ENCODE data around the gene SPN.
"Not testable (repeated sequence)": the region's sequence is repeated elsewhere in the genome, so short reads cannot be mapped to it uniquely, and the experiment has no call there.

SPN gene

GRCh38 chr16:29649588-29650494, 13.2 kb upstream of the SPN start:
- TF ChIP-seq ZNF384 (IDR thresholded peaks at IDR 0.05): no peak
- TF ChIP-seq, protein P1, sequence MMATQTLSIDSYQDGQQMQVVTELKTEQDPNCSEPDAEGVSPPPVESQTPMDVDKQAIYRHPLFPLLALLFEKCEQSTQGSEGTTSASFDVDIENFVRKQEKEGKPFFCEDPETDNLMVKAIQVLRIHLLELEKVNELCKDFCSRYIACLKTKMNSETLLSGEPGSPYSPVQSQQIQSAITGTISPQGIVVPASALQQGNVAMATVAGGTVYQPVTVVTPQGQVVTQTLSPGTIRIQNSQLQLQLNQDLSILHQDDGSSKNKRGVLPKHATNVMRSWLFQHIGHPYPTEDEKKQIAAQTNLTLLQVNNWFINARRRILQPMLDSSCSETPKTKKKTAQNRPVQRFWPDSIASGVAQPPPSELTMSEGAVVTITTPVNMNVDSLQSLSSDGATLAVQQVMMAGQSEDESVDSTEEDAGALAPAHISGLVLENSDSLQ (IDR thresholded peaks at IDR 0.05): no peak
- no peak for TF ChIP-seq ELF4 (IDR thresholded peaks at IDR 0.05)
- TF ChIP-seq CTBP1 (IDR thresholded peaks at IDR 0.05; ENCODE audit: borderline replicate concordance): no peak
- no peak for TF ChIP-seq SP1 (IDR thresholded peaks at IDR 0.05)
- no peak for TF ChIP-seq FOXK2 (IDR thresholded peaks at IDR 0.05)
- TF ChIP-seq FOXM1 (IDR thresholded peaks at IDR 0.05; ENCODE audit: borderline replicate concordance): no peak
- POLR2A ChIA-PET: no interaction called here
- CTCF ChIA-PET: no interaction called here
- DNase-seq (ENCODE audit: extremely low spot score): no peak

DNA sequence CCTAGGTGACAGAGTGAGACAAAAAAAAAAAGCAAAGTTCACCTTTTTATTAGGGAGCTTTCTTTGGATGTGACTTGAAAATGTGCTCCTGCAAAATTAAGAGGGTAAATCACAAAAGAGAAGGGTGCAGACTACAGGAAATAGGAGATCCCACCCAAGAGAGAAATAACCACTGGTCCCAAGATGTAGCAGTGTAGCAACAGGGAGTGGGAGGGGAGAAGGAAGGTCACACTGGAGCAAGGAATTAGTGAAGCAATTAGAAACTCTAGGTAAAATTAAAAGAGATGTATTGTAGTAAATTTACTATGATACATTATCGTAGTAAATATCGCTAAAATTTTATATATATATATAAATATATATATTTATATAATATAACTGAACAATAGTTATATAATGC, 12.3 kb upstream of the SPN start:
- DNase-seq (ENCODE audit: extremely low spot score): no peak
- ChIA-PET POLR2A (no interaction called here), CTCF (no interaction called here)
- no peak for TF ChIP-seq BHLHE40 (IDR thresholded peaks at IDR 0.05; ENCODE audit: borderline replicate concordance)
- TF ChIP-seq ARNT (IDR thresholded peaks at IDR 0.05): no peak
- TF ChIP-seq SP1 (IDR thresholded peaks at IDR 0.05): no peak
- no peak for TF ChIP-seq FOXM1 (IDR thresholded peaks at IDR 0.05; ENCODE audit: borderline replicate concordance)

- ChIA-PET POLR2A (no interaction called here), CTCF (no interaction called here)
- DNase-seq (ENCODE audit: extremely low spot score): no peak
Observed at GRCh38 chr16:29651774-29652349, 11.2 kb upstream of the SPN start.

GRCh38 chr16:29653471-29653870, 9.6 kb upstream of the SPN start:
- ChIA-PET POLR2A (interaction anchor here (1.1 kb wide), 1 partner anchor 26 kb away, joined by 3 read pairs; no protein-coding TSS in a partner anchor), CTCF (interaction anchor here (0.7 kb wide), 1 partner anchor 166 kb away, joined by 3 read pairs; no protein-coding TSS in a partner anchor)
- no peak for DNase-seq (ENCODE audit: extremely low spot score)
- TF ChIP-seq BHLHE40 (IDR thresholded peaks at IDR 0.05; ENCODE audit: borderline replicate concordance) (no peak), ZNF384 (IDR thresholded peaks at IDR 0.05) (peak; percentile 15; the same call in 1 of the 2 replicates), L3MBTL2 (conservative IDR thresholded peaks at IDR 0.05) (no peak)
- TF ChIP-seq, protein P1 (IDR thresholded peaks at IDR 0.05): 0 out of 2 replicates have a peak, but pooled peaks have one; percentile 5

More at GRCh38 chr16:29651774-29652349, 11.2 kb upstream of the SPN start:
- TF ChIP-seq ARNT (IDR thresholded peaks at IDR 0.05): no peak
- TF ChIP-seq, protein P1 (IDR thresholded peaks at IDR 0.05): no peak
- no peak for TF ChIP-seq CTBP1 (IDR thresholded peaks at IDR 0.05; ENCODE audit: borderline replicate concordance)
- no peak for TF ChIP-seq SUZ12 (IDR thresholded peaks at IDR 0.05)
- no peak for TF ChIP-seq BHLHE40 (IDR thresholded peaks at IDR 0.05; ENCODE audit: borderline replicate concordance)
- no peak for TF ChIP-seq ZNF384 (IDR thresholded peaks at IDR 0.05)
- TF ChIP-seq SP1 (IDR thresholded peaks at IDR 0.05): no peak
- TF ChIP-seq LEF1 (IDR thresholded peaks at IDR 0.05; ENCODE audit: borderline replicate concordance): no peak
- no peak for TF ChIP-seq FOXA1 (IDR thresholded peaks at IDR 0.05)
- no peak for TF ChIP-seq L3MBTL2 (conservative IDR thresholded peaks at IDR 0.05)
- TF ChIP-seq HDGF (IDR thresholded peaks at IDR 0.05; ENCODE audit: borderline replicate concordance): no peak
- TF ChIP-seq ELF4 (IDR thresholded peaks at IDR 0.05): no peak
- TF ChIP-seq FOXM1 (IDR thresholded peaks at IDR 0.05; ENCODE audit: borderline replicate concordance): no peak
- TF ChIP-seq TARDBP (IDR thresholded peaks at IDR 0.05): no peak
- TF ChIP-seq FOXK2 (IDR thresholded peaks at IDR 0.05): no peak
- TF ChIP-seq NFRKB (IDR thresholded peaks at IDR 0.05): no peak

DNA sequence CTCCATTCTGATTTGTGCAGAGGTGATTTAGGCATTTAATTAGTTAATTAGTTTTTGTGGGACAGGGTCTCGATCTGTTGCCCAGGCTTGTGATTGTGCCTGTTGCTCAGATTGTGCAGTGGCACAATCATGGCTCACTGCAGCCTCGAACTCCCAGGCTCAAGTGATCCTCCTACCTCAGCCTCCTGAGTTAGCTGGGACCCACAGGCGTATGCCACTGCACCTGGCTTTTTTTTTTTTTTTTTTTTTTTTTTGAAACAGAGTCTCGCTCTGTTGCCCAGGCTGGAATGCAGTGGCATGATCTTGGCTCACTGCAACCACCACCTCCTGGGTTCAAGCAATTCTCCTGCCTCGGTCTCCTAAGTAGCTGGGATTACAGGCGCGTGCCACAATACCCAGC, 9.2 kb upstream of the SPN start:
- DNase-seq (ENCODE audit: extremely low spot score); CTCF ChIA-PET: not testable (repeated sequence)
- POLR2A ChIA-PET: interaction anchor here (1.1 kb wide), 1 partner anchor 26 kb away, joined by 3 read pairs; no protein-coding TSS in a partner anchor

GRCh38 chr16:29656688-29657523, 6.1 kb upstream of the SPN start:
- TF ChIP-seq SP1 (IDR thresholded peaks at IDR 0.05): no peak
- TF ChIP-seq, protein P1 (IDR thresholded peaks at IDR 0.05): no peak
- no peak for TF ChIP-seq L3MBTL2 (conservative IDR thresholded peaks at IDR 0.05)
- no peak for TF ChIP-seq ELF4 (IDR thresholded peaks at IDR 0.05)
- ChIA-PET CTCF (no interaction called here), POLR2A (no interaction called here)
- no peak for DNase-seq (ENCODE audit: extremely low spot score)

Data from HEK293T (cell line).